Astrocyte of the hippocampus (primary cell): ENCODE measurements around the gene LEAP2.
A peak's percentile ranks its signal among the peaks of the same experiment; 100 is the strongest.
"Not testable (repeated sequence)": the region's sequence is repeated elsewhere in the genome, so short reads cannot be mapped to it uniquely, and the experiment has no call there.

Source experiments
- DNase-seq: peaks from one replicate; pipeline ENCODE4 v3.0.0; 2011; ENCODE audit warnings: low read depth, low spot score

The LEAP2 gene

DNA sequence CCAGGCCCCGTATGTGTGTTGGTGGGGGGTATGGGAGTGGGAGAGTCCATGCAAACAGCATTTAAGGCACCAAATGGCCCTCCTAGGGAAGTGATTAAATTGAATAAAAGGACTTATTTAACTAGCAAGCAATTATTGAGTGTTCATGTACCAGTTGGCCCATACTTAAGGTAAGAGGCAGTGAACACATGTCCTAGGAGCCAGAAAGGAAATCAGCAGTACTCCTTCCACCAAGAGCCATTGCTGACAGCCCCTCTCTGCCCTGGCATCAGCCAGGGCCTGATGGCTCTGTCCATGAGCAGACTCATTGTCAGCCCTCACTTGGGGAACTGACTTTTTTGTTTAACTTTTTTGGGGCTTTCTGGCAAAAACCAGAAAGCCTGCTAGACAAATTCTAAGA lies 32.6 kb upstream of the LEAP2 start:
- no peak for DNase-seq

DNA sequence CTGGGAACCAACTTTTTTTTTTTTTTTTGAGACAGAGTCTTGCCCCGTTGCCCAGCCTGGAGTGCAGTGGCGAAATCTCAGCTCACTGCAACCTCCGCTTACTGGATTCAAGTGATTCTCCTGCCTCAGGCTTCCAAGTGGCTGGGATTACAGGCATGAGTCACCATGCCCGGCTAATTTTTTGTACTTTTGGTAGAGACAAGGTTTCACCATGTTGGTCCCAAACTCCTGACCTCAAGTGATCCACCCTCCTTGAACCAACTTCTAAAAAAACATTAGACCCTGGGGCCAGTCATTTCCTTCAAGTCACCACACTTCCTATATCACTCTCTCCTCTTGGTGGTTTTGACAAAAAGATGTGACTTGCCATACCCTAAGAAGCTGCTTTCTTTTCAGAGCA lies 32.2 kb upstream of the LEAP2 start:
- DNase-seq, result peak; percentile 34

DNA sequence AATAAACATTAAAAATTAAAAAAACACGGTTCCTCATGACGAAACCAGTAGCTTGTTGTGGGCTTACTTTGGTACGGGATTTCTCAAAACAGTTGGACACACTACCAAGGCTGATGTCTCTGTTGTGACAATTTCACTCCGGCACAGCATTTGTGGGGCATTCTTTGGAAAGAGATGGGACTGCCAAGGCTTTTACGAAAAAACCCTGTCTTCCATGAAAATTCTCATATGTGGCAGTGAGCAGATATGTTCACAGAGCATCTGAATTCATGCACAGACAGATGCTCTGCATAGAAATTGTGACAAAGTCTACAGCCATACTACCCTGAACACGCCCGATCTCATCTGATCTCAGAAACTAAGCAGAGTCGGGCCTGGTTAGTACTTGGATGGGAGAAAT lies 25.2 kb upstream of the LEAP2 start:
- no peak for DNase-seq

DNA sequence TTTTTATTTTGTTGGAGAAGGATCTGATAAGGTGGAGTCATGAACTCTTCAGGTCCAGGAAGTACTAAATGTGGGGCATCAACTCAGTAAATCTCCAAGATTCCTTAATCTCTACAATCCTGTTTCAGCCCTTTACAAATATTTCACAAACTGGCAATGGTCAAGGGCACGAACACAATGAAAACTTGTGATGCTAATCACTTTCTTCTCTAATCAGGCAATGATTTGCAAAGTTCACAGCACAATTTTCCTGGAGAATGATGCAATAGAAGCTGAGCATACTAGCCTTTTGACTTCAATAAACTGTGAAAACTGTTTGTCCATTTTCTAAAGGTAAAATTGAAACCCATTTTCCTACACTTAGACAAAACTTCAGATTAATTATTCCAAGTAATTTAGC lies 24.1 kb upstream of the LEAP2 start:
- no peak for DNase-seq

DNA sequence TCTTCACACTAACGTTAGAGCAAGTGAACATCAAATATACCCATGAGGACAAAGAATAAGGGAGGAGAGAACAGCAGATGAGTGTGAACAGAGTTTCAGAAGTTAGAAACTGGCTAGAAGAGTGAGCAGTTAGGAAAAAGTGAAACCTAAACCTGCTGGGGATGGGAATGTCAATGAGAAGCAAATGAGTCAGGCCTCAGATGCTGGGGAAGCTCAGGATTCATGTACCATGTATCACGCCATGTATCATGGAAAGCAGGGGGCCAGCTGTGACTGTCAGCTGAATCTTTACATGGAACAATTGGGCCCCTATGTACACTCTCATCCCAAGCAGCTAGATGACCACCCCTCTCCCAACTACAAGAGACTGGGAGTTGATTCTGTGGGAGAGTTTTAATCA lies 23.4 kb upstream of the LEAP2 start:
- DNase-seq, result peak; percentile 41

DNA sequence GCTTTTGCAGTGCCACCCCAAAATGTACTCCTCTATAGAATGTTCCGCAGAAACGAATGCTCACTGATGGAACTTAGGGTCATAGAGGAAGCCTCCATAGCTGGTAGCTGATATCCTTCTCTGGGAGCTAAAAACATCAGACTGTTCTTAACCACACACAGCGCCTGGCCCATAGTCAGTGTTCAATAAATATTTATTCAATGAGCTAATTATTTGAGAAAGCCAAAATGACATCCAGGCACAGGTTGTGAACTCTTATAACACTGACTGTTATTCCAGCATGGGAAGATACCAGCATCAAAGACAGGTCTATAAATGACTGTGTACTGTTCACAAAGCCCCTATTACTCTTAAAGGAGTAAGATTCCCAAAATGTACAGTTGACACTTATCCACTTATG lies 20.1 kb upstream of the LEAP2 start:
- DNase-seq, result no peak

DNA sequence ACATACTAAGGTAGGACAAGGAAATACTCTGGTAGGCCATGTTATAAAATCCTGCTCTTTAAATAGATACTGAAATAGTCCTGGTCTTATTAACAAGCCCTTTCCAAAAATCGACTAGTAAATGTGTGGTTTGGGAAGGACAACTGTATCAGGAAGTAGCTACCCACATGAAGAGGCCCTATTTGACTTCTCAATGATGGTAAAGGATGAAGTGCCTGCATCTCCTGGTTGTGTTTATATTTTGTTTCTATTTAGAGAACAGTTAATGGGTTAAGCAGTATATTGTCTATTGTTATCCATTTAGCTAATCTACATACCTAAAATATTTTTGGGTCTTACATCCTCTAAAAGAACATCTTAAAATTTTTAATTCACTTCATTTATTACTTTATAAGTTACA lies 19.7 kb upstream of the LEAP2 start:
- no peak for DNase-seq

DNA sequence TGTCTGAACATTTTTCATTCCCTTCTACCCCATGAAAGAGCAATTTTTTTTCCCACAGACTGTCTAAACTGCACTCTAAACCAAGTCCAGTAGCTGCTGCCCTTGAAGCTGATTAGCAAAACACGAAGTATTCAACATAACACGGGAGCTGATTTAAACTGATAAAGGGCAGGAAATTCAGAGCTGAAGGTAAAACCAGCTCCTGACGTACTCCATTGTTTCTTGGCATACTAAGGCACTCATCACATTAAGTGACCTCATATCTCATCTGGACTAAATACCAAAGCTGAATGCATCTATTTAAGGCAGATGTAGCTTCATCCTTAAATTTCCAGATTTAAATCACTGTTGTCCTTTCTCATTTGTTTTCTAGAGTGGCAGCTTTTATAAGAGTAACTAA lies 19.2 kb upstream of the LEAP2 start:
- DNase-seq, result no peak

DNA sequence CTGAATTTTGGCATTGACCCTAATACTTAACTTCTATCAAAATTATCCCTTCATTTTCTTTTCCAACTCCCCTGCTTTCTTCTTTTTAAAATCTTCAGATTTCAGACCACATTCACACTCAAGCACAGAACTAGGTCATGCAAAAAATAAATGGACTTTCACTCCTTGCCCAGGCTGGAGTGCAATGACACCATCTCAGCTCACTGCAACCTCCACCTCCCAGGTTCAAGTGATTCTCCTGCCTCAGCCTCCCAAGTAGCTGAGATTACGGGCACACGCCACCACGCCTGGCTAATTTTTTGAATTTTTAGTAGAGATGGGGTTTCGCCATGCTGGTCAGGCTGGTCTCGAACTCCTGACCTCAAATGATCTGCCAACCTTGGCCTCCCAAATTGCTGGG lies 18.5 kb upstream of the LEAP2 start:
- not testable (repeated sequence) for DNase-seq

DNA sequence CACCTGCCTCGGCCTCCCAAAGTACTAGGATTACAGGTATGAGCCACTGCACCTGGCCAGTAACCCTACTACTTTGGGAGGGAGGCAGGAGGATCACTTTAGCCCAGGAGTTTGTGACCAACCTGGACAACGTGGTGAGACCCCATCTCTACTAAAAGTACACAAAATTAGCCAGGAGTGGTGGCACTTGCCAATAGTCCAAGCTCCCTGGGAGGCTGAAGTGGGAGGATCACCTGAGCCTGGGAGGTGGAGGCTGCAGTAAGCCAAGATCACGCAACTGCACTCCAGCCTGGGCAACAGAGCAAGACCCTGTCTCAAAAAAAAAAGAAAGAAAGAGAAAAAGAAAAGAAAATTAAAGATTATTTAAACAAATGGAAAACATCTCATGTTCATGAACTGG lies 17.5 kb upstream of the LEAP2 start:
- no peak for DNase-seq

DNA sequence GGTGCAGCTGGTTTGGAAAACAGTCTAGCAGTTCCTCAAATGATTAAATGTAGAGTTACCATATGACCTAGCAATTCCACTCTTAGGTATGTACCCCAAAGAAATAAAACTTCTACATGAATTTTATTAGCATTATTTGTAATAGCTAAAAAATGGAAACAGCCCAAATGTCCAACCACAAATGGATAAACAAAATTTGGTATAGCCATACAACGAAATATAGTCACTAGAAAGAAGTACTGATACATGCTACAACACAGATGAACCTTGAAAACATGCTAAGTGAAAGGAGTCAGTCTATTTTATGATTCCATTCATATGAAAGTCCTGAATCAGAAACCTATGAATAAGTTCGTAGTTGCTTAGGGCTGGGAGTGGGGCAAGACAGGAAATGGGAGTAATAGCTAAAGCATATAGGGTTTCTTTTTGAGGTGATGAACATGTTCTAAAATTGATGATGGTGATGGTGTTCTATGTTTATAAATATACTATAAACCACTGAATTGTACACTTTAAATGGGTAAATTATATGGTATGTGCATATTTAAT lies 13.5 kb upstream of the LEAP2 start:
- DNase-seq, result no peak

DNA sequence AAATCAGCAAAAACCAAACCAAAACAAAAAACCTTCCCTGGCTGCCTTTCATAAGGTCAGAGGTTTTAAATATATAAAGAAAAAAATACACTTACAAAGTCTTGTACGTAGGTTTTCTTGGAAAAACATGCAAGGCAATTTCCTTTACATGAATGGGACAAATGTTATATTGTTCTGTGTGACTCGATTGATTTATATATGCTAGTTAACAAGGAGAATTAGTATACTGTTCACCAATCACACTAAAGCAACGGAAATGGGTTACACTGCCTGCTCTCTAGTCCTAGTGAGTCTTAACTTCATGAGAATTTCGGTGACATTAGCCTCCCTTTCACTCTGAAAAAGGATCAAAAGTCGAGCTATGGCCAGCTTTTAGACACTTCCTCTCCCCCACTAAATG lies 12.7 kb upstream of the LEAP2 start:
- no peak for DNase-seq

DNA sequence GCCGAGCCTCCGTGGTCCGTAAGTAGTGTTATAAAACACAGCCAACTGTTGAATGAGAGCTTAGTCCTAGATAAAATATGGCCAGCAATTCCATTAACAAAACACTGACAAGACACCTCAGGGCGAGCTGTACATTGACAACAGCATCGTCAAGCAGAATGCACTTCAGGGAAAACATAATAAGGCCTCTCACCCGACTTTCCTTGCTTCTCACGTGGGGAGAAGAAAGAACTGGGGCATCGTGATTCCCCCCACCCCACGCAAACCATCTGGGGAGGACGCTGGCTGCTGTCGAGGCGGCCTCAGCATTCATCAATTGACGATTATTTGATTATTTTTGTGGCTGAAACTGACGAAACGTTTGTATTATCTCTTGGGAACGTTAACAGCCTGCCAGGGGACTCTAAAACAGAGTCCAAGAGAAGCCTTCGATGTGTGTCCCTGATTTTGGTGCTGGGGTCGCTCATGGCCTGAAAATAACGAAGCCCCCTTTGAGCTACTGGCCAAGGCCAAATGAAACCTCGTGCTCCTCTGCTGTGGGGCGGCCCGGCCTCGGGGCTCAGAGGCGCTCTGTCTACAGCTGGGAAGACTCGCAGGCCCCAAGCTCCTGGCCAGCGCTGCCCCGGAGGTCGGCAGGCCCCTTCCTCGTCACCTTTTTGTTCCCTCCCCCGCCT lies 7.7 kb upstream of the LEAP2 start:
- DNase-seq, result no peak

DNA sequence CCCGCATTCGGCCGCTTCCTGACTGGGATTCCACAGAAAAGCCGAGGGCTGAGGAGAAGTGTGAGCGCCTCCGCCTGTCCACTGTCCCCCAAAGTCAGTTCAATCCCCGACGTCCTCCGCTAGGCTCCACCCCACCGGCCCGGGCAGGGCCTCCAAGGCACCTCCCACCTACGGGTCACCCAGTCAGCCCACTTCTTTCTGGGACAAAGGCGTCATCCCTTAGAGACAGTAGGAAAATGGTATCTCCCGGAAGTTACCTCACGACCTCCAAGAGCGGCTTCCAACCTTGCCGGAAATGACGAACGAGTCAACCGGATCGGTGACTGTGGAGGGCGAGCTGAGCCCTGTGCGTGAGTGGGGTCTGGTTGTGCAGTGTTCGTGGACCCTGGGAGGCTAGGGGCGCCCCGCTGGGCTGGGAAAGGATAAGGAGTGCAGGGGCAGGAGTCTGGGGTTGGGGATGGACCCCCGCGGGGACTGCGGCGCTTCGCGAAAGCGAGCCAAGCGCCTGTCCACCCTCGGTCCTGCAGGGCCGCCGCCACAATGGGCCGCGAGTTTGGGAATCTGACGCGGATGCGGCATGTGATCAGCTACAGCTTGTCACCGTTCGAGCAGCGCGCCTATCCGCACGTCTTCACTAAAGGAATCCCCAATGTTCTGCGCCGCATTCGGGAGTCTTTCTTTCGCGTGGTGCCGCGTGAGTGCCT lies 7.0 kb upstream of the LEAP2 start, which contains the start of the genes GDF9 and UQCRQ:
Gene GDF9 (minus strand): TSS at position 128 of the 704 bp plus-strand sequence. CDS start 1,936 bp downstream, outside the sequence.
Gene UQCRQ (plus strand): TSS at position 301 of the 704 bp plus-strand sequence. CDS start 240 bp downstream, at position 541.
- peak; percentile 99 for DNase-seq

DNA sequence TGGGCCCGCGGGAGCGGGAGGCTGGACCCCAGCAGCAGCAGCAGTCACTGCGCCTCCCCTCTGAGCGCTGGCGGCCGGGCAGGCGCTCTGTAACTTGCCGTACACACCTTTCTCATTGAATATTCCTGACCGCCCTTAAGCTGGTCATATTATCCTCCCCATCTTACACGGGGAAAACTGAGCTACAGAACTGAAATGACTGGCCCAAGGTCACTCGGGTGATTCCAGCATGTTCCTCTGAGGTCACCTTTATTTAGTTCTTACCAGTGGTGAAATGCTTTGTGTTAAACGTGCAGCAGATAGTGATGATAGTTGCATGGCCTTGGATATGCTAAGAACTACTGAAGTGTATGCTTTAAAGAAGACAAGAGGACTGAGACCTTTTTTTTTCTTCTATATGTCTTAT lies 6.4 kb upstream of the LEAP2 start:
- DNase-seq, result no peak

DNA sequence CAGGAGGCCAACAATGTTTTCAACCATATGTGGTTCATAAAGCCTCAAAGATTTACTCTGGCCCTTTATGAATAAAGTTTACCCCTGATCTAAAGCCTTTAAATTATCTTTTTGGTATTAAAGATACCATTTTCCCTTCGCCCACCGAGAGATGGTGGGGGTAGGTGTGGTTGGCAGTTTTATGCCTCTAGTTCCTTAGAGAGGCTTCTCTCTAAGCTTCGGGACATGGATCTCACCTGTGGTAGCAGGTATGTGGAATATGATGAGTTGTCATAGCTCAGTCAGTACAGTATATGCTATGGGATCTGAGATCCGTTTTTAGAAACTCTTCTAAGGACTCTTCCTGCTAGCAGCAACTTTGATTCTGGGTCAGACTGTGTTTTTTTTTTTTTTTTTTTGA lies 4.7 kb upstream of the LEAP2 start:
- no peak for DNase-seq

DNA sequence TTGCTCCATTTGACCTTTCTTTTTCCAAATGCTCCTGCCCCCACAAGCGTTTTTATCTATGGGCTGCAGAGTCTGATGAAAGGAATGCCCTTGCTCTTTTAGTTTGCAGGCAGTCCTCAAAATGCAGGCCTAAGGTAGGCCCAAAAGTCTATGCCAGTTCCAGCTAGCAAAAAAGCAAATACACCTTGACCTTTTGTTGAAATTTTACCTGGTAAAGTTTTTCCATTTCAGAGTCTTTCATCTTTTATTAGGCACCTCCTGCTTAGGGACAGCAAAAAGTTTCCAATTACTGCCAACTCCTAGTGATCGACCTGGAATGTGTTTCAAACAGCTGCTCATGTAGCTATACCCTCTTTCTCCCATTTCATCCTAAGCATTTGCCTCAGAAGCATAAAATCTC lies 2.7 kb upstream of the LEAP2 start:
- no peak for DNase-seq

DNA sequence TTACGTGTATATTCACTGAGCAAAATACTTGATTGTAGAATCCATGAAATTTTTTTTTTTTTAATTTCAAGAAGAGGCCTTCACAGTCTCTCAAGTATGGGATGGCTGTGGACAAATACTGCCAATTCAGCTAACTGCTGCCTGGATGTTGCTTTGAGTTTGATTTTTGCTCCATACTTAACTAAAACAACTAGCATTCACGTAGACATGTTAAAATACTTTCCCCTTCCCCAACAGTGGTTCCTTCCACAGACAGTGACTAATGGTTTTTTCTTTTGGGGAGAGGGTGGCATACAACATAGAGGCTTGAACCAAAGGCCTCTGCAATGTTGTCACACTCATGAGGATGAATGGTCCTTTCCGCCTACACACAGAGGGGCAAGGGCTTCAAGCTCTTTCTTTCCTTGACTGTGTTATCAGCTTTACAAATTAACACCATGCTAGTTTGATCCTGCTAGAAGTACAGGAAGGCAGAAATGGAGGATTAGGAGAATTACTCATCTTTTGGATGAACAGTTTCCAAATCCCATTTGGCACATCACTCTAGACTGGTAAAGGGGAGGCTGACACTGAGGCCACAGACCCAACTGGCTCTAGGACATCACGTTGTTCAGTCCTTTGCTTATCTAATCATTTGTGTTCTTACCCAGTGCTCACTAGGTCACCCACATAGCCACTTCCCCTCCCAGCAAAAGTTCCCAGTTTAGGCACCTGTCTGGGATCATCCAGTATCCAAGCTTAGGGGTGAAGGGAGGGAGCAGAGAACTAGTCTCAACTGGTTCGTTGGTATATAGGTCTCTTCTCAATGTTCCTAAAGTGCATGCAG lies 1.8 kb upstream of the LEAP2 start:
- DNase-seq, result no peak

DNA sequence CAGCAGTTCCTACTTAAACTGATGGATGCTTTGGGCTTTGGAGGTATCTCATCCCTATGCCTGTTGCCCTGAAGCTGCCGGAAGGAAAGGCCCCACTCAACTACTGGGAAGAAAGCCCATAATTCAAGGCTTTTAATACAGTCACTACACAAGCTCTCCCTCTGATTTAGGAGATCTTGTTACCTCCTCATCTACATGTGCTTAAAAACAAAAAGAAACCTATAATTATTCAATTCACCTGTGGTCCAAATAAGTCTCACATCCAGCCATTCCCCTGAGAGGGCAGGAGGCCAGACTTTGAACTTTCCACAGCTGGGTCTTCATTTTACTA lies 715 bp upstream of the LEAP2 start:
- no peak for DNase-seq

DNA sequence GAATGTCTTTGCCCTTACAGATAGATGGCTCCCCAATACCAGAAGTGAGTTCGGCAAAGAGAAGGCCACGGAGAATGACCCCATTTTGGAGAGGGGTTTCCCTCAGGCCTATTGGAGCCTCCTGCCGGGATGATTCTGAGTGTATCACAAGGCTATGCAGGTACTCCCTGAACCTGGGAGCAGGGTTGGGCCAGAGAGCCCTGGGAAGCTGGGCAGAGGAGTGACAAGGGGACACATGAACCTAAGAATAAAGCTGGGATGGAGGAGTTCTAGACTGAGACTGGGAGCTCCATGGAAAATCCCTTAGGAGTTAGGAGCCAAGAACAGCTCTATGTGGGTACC lies 433 bp downstream of the LEAP2 start:
- no peak for DNase-seq

DNA sequence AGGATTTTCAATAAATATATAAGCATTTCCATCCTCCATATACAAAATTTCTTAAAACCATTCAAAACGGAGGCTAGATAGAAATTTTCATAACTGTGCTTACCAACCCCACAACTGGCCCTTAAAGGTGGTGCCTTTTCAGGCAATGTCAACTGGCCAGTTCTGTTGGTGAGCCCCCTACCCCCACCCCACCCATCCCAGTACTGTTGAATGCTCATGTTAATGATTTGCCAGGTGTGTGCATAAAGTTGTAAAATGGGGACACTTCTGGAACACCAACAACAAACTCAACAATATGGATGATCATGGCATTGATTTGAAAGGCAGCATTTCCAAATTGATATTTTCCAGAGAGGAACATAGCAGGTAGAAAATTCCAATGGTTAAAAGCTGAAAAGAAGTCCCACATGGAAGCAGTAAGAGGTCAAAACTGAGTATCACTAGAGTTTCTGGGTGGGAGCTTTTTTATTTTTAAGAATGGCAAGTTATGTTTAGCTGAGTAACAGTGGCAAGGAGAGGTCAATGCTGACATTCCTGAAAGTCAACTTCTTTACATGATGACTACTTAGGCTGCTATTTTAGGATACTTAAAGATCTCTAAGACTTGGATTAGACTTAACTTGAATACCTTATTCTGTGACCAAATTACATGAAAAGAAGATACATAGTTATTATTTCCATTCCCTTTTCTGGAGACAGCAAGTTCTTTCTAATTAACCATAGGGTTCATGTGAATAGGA lies 2.7 kb downstream of the LEAP2 start:
- peak; percentile 26 for DNase-seq

DNA sequence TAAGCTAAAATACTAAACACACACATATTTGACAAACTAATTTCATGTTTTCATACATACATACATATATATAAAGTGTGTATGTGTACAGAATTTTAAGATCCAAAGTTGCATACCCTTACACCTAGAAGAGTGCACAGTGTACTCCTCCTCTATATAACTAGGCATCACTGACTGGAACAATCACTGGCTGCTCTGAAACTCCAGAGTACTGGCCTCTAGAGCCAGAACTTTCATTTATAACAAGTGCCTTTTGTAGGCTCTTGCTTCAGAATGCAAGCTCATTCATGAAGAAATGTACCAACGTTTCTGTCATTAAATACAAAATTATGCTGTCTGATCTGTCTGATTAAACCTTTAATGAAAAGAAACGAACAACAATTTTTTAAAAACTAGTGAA lies 4.0 kb downstream of the LEAP2 start:
- DNase-seq, result no peak
